ENCODE measurements around the gene SEC31A.

GRCh38 chr4:82898322-82899243 lies 7.6 kb upstream of the SEC31A start:
- no peak for TF ChIP-seq POLR2A (IDR thresholded peaks at IDR 0.05)
- TF ChIP-seq CTCF (IDR thresholded peaks at IDR 0.05), result peak in 4 of 6 experiments; percentile 19 to 52 (median 49)

All from adrenal gland (tissue), 5 donors.